Measurements from ENCODE around the gene SLCO1B3.

Gene SLCO1B3

GRCh38 chr12:20963762-20964161 is 153.3 kb downstream of the SLCO1B3 start:
- TF ChIP-seq, protein P1, sequence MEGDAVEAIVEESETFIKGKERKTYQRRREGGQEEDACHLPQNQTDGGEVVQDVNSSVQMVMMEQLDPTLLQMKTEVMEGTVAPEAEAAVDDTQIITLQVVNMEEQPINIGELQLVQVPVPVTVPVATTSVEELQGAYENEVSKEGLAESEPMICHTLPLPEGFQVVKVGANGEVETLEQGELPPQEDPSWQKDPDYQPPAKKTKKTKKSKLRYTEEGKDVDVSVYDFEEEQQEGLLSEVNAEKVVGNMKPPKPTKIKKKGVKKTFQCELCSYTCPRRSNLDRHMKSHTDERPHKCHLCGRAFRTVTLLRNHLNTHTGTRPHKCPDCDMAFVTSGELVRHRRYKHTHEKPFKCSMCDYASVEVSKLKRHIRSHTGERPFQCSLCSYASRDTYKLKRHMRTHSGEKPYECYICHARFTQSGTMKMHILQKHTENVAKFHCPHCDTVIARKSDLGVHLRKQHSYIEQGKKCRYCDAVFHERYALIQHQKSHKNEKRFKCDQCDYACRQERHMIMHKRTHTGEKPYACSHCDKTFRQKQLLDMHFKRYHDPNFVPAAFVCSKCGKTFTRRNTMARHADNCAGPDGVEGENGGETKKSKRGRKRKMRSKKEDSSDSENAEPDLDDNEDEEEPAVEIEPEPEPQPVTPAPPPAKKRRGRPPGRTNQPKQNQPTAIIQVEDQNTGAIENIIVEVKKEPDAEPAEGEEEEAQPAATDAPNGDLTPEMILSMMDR (IDR thresholded peaks at IDR 0.05; ENCODE audit: low read depth, low read length) = no peak
- Histone ChIP-seq H3K27me3 (ENCODE audit: insufficient read depth, low read depth, severe bottlenecking) (no peaks in the 10 kb centered on the region), H3K9me3 (ENCODE audit: severe bottlenecking) (no peaks in the 10 kb centered on the region), H3K27ac (no peak overlapping the region), H3K36me3 (no peaks in the 10 kb centered on the region), H3K4me3 (ENCODE audit: low read depth, low read length) (no peak overlapping the region)
- DNase-seq = no peak
